ENCODE data around the gene SSPN.
"Not testable (repeated sequence)": the region's sequence is repeated elsewhere in the genome, so short reads cannot be mapped to it uniquely, and the experiment has no call there.

SSPN gene

DNA sequence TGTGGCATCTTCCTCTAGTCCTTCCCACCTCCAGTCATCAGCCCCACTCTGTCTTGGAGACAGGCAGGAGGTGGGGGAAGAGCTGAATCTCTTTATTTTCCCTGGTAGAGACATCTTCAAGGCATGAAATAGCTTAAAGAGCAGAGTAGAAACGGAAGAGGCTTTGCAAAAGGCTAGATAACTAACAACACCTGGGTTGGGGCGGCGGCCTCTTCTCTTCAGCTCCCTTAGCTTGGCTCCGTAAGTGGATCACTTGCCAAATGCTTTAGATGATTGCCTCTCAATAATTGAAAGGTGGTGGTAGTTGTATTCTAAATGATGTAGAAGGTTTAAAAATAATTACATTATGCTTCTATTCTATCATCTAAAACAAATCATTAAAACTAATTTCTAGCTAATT is 36.1 kb downstream of the SSPN start:
- DNase-seq = no peak

DNA sequence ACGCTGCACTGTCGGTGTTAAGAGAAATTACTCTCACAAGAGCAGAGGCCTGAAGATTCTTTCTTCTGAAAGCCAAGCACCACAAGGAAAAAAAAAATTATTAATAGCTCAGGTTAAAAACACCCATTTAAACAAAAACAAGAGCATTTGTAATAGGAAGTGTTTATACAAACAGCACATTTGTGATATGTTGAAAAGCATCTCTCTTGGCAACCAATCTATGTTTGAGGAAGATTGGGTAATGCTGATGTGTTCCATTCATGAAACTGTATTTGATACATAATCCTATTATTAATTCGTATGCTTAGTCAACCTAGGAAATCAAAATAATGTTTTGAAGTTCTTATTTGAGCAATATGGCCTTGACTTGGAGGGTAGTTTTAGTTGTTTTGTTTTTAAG is 36.5 kb downstream of the SSPN start:
- no peak for DNase-seq

DNA sequence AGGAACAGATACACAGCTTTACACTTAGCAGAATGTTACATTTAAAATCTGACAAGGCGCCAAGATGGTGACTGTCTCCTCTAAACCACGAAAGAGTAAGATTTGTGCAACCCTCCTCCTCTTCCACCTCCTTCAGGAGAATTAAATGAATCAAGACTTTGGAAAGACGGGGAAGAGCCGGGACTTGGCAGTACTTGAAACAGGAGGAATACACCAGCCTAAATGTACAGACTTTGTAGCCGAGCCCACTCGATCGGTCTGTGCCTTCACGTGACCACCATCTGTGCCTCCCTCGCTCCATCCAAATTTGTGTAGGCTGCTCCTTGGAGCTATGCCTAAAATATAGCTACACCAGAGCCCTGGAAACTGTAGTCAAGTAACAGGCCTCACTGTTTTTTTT is 38.3 kb downstream of the SSPN start:
- DNase-seq = no peak

DNA sequence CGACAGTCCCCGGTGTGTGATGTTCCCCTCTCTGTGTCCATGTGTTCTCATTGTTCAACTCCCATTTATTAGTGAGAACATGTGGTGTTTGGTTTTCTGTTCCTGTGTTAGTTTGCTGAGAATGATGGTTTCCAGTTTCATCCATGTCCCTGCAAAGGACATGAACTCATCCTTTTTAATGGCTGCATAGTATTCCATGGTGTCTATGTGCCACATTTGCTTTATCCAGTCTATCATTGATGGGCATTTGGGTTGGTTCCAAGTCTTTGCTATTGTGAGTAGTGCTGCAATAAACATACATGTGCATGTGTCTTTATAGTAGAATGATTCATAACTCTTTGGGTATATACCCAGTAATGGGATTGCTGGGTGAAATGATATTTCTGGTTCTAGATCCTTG is 40.1 kb downstream of the SSPN start:
- not testable (repeated sequence) for DNase-seq

DNA sequence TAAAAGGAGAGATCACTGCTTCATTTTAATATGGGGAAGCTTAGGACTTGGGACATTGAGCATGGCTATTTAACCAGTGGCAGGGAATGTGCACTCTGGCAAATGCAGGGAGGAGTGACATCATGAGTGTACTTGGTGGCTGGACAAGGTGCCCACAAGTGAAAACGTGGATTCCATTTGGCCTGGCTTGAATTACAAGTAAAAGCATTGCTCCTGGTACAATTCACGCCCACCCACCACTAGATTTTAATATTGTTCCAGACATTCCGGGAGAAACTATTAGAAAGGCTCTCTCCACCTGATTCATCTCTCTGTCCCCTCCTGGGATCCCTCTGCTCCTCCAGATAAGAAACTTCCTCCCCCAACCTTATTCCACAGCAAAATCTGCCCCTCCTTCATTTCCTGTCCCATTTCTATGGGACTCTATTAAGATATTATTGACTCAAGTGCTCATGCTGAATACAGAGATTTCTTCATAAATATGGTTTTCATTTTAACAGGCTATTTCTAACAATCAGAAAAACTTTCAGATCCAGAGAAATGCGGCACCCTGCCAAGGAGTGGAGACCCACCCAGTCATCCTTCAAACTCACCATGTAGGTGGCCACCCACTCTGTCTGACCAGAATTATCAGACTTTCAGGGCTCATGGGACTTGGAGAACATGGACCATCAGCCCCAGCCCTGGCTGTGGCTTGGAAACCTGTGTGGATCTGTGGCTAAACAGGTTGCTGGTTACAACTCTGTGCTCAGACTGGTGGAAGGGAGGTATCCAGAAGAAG is 43.2 kb downstream of the SSPN start:
- no peak for DNase-seq

DNA sequence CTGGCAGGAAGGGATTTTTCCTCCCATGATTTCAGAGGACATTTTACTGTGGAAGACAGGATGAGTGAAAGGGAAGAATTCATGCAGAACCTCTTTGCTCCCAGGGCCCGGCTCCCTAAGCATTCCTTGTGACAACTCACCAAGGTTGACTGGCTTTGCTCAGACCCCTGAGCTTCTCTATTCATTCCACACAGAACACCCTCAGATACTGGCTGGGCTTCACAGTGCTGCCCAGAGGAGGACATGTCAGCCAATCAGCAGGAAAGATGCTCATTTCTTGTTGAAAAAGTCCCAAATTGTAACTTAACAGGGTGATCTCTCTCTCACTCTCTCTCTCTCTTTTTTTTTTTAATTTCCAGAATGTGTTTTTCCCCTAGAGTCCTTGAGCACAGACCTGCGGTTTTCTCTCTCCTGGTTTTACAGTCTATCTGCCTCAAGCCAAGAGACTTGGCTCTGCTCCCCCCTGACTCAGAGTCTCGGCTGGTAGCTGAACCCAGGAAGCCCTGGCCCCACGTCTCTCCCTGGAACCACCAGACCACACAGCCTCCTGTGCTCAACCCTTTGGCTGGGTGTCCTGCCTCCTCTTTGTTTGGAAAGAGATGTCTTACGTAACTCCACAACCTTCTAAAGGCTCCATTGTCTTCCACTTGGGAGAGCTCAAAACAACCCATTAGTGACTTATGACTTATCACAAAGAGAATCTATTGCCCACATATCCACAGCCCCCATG is 43.9 kb downstream of the SSPN start:
- DNase-seq = no peak

DNA sequence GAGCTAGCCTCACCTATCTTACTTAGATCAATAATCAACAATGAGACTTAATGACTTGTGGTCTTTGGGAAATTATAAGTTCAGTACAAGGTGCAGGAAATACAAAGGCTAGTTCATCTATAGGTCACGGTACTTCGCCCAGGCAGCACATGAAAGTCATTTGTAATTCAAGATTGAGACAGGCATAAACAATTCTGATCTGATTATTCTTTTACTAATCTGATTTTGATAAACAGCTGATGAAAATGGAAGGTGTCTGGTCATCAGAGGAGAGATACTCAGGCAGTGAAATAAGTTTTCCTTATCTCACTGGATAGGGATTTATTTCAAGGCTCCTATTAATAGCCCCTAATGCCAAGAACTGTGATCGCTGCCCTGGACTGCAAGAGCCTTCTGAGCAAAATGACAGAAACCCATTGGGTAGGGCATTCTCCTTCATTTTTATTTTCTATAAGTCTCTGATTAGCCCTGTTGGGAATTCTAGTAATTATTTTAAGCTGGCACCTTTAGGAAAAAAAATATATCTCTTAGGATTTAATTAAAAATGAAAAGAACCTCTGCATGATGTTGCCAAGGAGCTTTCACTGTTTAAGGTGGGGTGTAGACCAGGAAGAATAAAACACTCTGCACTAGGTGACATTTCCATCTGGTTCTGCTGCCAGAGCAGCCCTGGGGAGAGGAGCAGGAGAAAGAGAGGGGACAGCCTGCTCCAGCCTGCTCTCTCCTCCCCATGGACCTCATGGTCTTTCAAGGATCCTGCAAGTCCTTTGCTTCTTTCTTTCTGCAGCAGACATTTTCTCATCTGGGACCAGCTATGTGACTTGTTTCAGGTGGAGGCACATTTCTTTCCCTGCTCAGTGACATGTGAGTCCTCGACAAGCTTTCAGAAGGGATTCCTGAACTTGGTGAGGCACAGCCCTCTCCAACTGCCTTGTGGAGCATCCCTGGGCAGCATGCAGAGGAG is 44.8 kb downstream of the SSPN start:
- DNase-seq = no peak

DNA sequence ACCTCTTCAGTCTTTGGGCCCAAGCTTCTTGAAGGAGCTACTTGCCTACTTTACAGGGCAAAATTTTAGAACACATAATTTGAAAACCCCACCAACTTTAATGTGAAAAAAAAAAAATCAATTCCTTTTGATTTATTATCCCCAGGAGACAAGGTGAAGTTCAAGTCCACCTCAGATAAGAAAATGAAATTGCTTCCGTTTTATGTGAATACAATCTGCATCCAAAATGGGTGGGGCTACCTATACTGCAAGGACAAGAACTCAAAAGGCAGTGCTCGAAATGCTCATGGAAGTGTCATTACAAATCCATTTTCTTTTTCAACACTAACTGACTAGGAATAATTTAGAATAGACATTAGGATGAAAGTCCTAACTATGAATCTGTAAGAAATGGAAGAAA is 45.7 kb downstream of the SSPN start:
- DNase-seq = no peak

DNA sequence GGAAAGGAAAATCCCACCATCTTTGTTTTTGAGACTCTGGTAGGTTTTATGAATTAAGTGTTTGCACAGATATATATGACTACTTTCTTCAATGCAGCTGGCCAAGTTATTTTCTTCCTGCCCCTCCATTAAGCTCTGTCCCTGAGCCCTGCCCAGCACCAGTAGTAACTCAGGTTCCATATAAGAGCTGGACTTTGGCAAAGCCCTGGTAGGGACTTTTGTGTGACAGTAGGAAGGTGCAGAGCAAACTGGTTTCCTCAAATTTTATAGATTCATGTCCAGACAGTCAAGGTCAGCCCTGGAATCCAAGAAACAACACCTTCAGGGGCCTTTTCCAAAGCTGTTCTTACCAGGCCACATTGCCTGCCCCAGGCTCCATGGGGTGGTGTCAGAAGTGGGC is 47.3 kb downstream of the SSPN start:
- DNase-seq = no peak

DNA sequence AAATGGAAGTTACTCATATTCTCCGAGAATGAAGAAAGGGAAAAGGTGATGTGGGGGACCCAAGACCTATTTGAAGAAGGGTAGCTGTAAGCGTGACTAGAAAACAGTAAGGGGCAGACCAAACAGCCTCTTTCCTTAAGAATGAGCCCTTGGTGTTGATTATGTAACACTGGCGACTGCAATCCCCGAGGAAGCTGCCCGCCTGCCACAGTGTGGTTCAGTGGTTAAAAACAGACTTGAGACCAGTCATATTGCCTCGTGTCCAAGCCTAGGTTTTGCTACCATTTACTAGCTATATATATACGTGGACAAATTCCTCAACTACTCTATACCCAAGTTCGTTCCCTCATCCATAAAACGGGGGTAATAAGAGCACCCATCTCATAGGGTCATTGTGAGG is 49.1 kb downstream of the SSPN start:
- no peak for DNase-seq

DNA sequence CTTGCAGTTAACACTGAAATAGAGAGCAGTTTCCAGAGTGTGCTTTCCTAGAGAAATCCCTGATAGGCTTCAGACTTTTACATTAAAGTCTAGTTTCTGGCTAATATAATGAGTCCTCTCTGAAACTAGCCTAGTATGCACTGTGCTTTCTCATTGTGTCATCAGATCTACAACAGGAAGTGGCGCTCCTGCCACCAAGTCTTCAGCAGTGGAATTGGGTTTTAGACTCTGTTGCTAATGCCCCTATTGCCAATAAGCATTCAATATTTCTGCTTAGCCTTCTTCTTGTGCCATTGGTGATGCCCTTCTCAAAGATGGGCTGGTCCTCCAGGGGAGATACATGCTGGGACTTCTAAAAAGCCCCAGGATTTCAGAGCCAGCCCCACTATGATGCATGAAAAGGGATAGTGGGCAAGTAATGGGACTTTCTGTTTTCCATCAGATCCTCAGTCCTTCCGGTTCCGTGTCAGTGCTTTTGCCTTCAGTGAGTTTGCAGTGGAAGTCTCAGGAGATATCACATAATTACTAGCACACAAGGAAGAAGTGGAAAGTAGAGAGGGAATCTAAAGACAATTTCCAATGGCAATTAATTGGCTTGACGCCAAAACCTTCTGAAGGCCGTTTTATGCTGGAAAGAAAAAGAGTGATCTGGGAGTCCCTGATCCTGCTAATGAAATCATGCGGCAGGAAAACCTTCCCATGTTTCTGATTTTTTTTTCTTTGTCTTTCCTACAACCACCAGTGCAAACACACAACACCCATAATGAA is 50.0 kb downstream of the SSPN start:
- DNase-seq = no peak

DNA sequence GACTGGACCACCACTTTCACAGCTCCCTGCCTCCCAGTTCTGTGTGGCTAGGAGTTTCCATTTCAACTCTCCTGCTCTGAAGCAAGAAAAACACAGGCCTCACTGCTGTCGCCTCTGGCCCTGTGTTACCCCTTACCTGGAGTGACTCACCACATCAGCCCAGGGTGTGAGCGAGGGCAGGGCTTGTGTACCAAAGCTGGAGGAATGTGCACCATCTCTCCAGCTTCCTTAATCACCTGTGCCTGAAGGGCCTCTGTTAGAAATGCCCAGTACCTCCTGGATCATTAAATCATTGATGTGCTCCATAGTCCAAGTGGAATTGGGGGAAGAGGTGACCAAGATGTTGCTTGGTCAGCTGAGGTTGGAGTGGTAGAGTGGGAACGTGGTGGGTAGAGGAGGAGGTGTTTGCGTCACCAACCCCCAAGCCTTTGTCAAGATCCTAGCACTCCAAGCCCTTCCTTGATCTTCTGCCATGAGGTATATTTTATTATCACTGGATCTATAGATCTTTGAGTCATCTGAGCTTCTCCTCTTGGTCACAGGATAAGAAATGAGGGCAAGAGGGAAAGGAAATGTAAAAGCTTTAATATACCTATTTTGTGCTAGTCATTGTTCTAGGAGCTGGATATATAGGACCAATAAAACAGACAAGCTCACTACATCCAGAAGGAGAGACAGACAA is 51.3 kb downstream of the SSPN start:
- no peak for DNase-seq

DNA sequence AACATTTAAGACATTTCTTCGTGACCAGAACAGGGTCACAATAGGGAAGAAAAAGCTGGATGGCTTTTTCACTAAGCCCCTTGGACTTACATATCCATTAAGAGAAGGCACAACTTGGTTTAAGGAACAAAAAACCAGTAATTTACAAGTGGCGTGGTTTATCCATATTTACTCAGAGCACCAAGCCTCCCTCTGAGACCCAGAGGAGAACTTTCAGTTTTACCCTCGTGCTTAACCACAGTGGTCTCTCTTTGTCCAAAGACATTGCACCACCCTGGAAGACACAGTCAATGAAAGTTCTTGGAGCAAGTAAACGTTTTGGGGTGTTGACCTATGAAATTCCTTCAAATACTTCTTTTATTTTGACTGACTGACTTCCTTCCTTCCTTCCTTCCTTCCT is 52.5 kb downstream of the SSPN start:
- no peak for DNase-seq

DNA sequence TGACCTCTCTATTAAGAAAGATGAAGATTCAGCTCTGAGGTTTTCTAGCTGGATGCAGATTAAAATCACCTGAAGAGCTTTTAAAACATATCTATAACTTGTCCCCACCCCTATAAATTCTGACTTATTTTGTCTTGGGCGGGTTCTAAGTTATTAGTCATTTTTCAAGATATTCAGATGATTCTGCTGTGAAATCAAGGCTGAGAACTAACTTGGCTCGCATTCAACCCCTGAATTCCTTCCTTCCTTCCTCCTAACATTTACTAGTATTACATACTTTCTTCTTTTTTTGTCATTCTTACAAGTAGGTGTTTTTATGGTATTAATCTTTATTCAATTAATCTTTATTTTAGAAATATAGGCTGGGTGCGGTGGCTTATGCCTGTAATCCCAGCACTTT is 55.4 kb downstream of the SSPN start:
- no peak for DNase-seq

DNA sequence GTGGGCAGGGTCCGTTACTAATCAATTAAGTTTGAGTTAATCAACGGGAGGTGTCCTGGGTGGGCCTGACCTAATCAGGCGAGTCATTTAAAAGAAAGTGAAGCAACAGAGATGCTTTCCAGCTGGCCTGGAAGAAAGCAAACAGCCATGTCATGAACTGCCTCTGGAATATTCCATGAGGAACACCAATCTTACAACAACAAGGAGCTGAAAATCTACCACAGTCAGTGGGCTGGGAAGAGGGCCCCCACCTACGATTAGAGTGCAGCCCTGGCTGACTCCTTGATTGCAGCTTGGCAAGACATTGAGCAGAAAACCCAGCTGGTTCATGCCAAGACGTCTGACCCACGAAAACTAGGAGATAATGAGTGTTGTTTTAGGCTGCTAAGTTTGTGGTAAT is 56.2 kb downstream of the SSPN start:
- no peak for DNase-seq

DNA sequence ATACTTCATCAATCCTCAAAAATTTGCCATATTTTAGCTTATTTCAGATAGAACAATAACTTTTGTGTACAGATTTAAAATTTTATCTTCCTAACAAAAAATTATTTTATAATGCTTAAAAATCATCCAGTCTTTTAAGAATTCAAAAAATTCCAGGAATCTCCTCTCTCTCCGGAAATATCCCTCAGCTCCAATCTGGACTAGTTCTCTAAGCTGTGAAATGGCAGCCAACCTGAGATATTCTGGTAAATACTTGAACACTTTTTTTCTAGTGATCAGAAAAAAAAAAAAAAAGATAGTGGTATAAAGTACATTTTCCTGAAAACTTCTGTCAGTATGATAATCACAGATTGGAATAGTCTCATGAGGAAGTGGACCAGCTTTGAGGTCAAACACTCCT is 57.6 kb downstream of the SSPN start:
- DNase-seq = no peak

DNA sequence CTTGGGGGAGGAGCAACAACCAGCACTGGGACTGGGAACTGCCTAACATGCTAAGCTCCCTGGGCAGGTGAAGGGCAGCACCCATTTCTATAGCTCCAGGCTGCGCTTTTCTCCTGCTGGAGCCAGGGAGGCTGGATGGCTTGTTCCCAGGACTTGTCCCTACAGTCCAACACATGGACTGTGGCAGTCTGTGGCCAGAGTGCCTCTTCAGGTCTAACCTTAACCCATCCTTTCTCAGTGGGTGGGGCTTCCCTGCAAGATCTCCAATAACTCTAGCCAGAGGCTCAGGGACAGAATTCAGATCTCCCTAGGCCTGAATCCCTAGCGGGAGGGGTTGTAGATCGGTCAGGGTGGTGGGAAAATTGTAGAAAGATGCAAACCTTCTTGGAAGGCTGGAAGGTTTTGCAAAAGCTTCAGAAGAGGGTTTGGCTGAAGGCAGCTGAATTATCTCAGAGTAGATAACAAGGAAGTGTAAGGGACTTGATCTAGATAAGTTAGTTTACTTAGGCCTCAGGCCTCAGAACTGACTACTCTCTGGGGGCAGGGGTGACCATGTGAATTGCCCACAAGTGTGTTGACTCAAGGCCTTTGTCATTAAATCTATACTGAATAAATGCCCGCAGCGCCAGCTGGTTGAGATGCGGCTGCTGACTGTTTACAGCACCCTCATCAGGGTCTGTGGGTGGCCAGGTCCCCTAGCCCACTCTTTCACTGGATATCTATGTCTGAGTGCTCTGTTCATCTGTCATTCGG is 60.7 kb downstream of the SSPN start:
- no peak for DNase-seq

DNA sequence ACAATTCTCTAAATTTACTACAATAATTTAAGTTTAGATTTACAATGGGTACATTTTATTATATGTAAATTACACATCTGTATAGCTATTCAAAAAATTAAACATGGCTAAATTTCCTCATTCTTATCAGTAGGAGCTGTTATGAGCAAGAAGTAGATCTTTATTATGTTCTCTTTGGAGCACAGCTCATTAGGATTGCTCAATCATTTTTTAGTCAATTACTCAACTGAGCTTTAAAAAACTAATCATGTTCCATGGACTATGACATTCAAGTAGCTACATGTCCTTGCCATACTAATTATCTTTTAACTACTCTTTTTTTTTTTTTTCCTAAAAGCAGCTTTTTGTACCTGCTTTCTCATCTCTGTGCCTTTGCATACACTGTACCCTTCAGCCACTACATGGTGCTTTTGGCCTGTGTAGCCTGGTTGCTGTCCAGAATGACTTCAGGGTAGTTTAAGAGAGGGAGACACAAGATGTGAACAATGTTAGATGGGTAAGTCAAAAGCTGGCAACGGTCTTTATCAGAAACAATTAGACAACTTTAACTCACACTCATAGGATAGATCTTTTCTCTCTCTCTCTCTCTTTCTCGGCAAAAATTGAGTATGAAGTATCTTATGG is 69.0 kb downstream of the SSPN start:
- DNase-seq = no peak

DNA sequence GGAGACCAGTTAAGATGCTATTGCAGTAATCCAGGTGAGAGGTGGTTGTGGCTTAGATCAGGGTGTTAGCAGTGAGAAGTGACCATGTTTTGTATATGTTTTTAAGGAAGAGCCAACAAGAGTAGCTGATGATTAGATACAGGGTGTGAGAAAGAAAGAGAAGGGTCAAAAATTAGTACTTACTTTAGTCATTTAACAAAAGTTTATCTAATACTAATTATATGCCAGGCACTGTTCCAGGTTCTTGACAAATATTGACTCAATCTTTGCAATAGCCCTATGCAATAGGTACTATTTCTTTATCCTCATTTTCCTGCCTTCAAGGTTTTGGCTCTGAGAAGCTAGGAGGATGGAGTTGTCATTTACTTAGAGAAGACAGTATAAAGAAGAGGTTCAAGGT is 70.2 kb downstream of the SSPN start:
- DNase-seq = no peak

DNA sequence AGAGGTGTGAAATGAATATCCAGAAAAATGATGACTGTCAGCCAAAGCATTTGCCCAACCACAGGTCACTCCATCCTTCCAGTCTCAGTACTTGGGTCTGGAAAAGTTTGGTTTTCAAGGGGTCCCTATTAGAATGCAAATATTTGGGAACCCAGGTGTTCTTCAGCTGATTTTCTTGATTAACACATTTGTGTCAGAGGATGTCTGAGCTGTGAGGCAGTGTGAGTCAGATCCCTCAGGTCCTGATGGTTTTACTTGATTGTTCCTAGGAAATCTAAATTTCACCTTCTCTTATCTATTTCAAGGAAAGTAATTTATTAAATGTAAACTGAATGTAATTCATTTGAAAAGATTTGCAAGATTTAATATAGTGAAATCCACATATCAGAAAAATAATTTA is 71.5 kb downstream of the SSPN start:
- no peak for DNase-seq

Measured in activated CD8-positive, alpha-beta memory T cell treated with anti-CD3 and anti-CD28 coated beads, Interleukin-2, amount 50 U/mL, for 4 hours (primary cell).